Measurements from ENCODE around the gene COMP.

The COMP gene

DNA sequence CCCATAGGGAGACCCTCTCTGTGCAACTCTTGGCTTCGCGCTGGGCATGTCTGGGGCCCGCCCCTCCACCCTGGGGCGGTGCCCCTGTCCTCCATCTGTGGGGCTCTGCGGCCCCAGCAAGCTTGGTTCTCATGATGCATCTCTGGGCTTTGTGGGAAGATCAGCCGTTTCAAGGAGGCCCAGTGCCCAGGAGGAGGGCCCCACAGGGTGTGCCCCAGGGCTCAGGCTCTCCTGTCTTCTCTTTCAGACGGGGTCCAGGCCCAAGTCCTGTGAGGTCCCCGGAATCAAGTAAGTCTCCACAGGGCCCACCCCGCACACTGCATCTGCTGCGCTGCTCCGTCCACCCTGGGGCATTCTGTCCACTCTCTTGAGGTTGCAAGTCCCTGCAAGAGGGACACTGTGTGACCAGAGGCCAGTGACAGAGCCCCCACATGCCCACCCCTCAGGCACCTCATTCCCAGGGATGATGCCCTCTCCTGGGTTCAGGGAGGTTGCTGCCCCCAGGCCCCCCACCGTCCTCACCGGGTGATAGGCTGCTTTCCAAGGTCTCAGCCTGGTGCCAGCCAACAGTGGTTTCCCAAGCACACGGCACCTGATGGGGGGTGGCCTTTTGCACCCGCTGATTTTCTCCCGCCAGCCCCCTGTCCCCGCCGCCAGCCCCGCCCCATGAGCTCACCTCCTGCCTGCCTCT is 31.7 kb downstream of the COMP start:
- Histone ChIP-seq H3K4me1 (ENCODE audit: insufficient read depth, low read length, poor library complexity, severe bottlenecking) (peaks cover 2% of the 10 kb centered on the region), H4K20me1 (ENCODE audit: insufficient read depth, low read length, poor library complexity, severe bottlenecking) (no peaks in the 10 kb centered on the region), H3K79me2 (ENCODE audit: insufficient read depth, low read length) (no peaks in the 10 kb centered on the region), H2AFZ (ENCODE audit: low read length) (no peak overlapping the region), H3K9me2 (replicated peaks; ENCODE audit: low read depth, low read length) (no peaks in the 10 kb centered on the region), H3K4me2 (ENCODE audit: low read depth, low read length, poor library complexity, severe bottlenecking) (no peak overlapping the region), H3K4me3 (ENCODE audit: low read length, poor library complexity, severe bottlenecking) (no peak overlapping the region), H3F3A (ENCODE audit: low read depth) (no peaks in the 10 kb centered on the region), H3K27me3 (ENCODE audit: insufficient read depth, low read length, poor library complexity, severe bottlenecking) (no peaks in the 10 kb centered on the region), H3K36me3 (ENCODE audit: insufficient read depth, low read length) (no peaks in the 10 kb centered on the region), H3K9me3 (ENCODE audit: insufficient read depth, low read depth, low read length) (no peaks in the 10 kb centered on the region), H3K9ac (ENCODE audit: low read depth, low read length, poor library complexity, severe bottlenecking) (no peak overlapping the region)
- TF ChIP-seq, protein P1, sequence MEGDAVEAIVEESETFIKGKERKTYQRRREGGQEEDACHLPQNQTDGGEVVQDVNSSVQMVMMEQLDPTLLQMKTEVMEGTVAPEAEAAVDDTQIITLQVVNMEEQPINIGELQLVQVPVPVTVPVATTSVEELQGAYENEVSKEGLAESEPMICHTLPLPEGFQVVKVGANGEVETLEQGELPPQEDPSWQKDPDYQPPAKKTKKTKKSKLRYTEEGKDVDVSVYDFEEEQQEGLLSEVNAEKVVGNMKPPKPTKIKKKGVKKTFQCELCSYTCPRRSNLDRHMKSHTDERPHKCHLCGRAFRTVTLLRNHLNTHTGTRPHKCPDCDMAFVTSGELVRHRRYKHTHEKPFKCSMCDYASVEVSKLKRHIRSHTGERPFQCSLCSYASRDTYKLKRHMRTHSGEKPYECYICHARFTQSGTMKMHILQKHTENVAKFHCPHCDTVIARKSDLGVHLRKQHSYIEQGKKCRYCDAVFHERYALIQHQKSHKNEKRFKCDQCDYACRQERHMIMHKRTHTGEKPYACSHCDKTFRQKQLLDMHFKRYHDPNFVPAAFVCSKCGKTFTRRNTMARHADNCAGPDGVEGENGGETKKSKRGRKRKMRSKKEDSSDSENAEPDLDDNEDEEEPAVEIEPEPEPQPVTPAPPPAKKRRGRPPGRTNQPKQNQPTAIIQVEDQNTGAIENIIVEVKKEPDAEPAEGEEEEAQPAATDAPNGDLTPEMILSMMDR (conservative IDR thresholded peaks at IDR 0.05; ENCODE audit: low read length): no peak
- no peak for TF ChIP-seq EZH2phosphoT487 (IDR thresholded peaks at IDR 0.05; ENCODE audit: borderline replicate concordance)

DNA sequence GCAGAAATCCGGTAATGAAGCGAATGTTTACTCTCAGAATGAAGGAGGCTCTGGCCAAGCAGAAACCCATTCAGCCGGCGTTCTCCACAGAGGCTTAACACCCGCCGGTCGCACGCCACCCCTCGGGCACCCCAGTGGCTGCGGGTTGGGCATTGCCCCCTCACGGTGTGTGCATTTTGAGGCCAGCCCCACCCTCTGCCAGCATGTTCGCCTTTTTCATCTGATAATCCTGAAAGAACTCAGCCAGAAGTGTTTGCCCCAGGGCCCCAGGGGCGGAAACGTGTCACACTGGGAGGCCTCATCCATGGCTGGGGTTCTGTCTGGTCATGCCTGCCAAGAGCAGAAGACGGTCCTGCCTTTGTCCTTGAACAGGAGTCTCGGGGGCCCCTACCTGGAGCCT is 34.2 kb downstream of the COMP start:
- Histone ChIP-seq H3K4me1 (ENCODE audit: insufficient read depth, low read length, poor library complexity, severe bottlenecking) (no peaks in the 10 kb centered on the region), H3K9ac (ENCODE audit: low read depth, low read length, poor library complexity, severe bottlenecking) (no peak overlapping the region), H3K79me2 (ENCODE audit: insufficient read depth, low read length) (no peaks in the 10 kb centered on the region), H3F3A (ENCODE audit: low read depth) (no peaks in the 10 kb centered on the region), H2AFZ (ENCODE audit: low read length) (no peak overlapping the region), H3K4me3 (ENCODE audit: low read length, poor library complexity, severe bottlenecking) (no peak overlapping the region), H3K36me3 (ENCODE audit: insufficient read depth, low read length) (peaks cover 4% of the 10 kb centered on the region; the same call in 1 of the 2 replicates), H4K20me1 (ENCODE audit: insufficient read depth, low read length, poor library complexity, severe bottlenecking) (no peaks in the 10 kb centered on the region), H3K27me3 (ENCODE audit: insufficient read depth, low read length, poor library complexity, severe bottlenecking) (no peaks in the 10 kb centered on the region), H3K4me2 (ENCODE audit: low read depth, low read length, poor library complexity, severe bottlenecking) (no peak overlapping the region), H3K9me3 (ENCODE audit: insufficient read depth, low read depth, low read length) (no peaks in the 10 kb centered on the region), H3K9me2 (replicated peaks; ENCODE audit: low read depth, low read length) (no peaks in the 10 kb centered on the region)
- TF ChIP-seq, protein P1 (conservative IDR thresholded peaks at IDR 0.05; ENCODE audit: low read length): no peak
- TF ChIP-seq EZH2phosphoT487 (IDR thresholded peaks at IDR 0.05; ENCODE audit: borderline replicate concordance): no peak

DNA sequence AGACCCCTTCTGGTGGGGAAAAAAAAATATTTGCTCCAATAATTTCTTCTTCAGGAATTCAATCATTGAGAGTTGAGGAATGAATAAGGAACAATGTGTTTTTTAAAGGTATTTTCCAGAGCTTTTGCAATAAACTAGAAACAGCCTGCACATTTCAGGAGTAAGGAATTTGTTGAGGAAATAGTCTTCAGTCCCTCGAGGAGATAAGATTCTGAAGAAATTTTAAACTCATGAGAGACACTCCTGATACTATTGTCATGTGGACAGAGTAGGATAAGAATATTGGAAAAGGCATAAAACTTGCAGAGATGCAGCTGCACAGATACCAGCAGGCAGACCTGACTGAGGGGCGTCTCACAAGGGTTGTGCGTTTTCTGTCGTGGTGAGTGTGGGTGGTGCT is 36.6 kb downstream of the COMP start:
- TF ChIP-seq EZH2phosphoT487 (IDR thresholded peaks at IDR 0.05; ENCODE audit: borderline replicate concordance): no peak
- TF ChIP-seq, protein P1 (conservative IDR thresholded peaks at IDR 0.05; ENCODE audit: low read length): no peak
- Histone ChIP-seq H3K4me2 (ENCODE audit: low read depth, low read length, poor library complexity, severe bottlenecking) (no peak overlapping the region), H3F3A (ENCODE audit: low read depth) (no peaks in the 10 kb centered on the region), H2AFZ (ENCODE audit: low read length) (no peak overlapping the region), H4K20me1 (ENCODE audit: insufficient read depth, low read length, poor library complexity, severe bottlenecking) (no peaks in the 10 kb centered on the region), H3K4me3 (ENCODE audit: low read length, poor library complexity, severe bottlenecking) (no peak overlapping the region), H3K9ac (ENCODE audit: low read depth, low read length, poor library complexity, severe bottlenecking) (no peak overlapping the region), H3K9me2 (replicated peaks; ENCODE audit: low read depth, low read length) (no peaks in the 10 kb centered on the region), H3K9me3 (ENCODE audit: insufficient read depth, low read depth, low read length) (no peaks in the 10 kb centered on the region), H3K4me1 (ENCODE audit: insufficient read depth, low read length, poor library complexity, severe bottlenecking) (no peaks in the 10 kb centered on the region), H3K27me3 (ENCODE audit: insufficient read depth, low read length, poor library complexity, severe bottlenecking) (no peaks in the 10 kb centered on the region), H3K79me2 (ENCODE audit: insufficient read depth, low read length) (no peaks in the 10 kb centered on the region), H3K36me3 (ENCODE audit: insufficient read depth, low read length) (peaks cover 4% of the 10 kb centered on the region; the same call in 1 of the 2 replicates)
